HG03139 (cell line): Measurements from ENCODE around the gene NFILZ.
"Not testable (repeated sequence)": the region's sequence is repeated elsewhere in the genome, so short reads cannot be mapped to it uniquely, and the experiment has no call there.

Experiments used
- ATAC-seq: cut with Tn5 transposase; IDR thresholded peaks from one replicate; pipeline ENCODE4 v1.9.1; 2021; ENCODE audit not compliant: unreplicated experiment

NFILZ gene

DNA sequence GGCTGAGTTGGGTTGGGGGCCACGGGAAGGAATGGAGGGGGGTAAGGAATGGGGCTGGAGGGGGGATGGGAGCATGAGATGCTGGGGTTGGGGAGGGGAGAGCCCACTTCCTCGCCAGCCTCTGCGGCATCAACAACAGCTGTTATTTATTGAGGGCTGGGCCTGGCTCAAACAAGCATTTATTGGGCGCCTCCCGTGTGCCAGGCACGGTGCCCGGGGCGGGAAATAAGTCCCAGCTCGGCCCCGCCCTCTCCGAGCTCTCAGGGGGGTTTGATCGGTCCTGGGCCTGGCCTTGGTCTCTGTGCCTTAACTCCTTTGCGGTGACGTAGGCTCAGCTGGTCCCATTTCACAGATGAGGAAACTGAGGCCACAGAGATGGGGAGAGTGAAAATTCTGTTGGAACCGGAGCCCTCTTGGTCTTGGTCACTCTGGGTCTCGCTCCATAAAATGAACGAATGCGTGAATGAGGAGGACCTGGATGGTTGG is 19.0 kb upstream of the NFILZ start:
- ATAC-seq: no peak

- no peak for ATAC-seq
These were observed 18.3 kb upstream of the NFILZ start for GRCh38 chr19:8611877-8612806.

DNA sequence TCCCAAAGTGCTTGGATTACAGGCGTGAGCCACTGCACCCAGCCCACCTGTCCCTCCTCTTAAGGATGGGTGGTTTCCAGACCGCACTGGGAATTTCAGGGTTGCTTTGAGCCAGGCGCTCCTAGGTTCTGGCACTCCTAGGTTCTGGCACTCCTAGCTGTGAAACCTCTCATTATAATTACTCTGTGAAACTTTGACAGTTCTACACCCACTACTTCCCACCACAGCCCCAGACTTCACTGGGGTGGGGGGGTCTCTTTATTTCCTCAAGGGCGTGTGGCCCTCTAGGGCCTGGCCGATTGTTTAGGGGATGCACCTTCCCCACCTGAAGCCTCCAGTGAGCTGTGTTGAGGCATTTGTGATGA is 17.6 kb upstream of the NFILZ start:
- ATAC-seq: no peak

- no peak for ATAC-seq
These were observed 16.0 kb upstream of the NFILZ start for GRCh38 chr19:8614455-8614854.

- ATAC-seq: no peak
These were observed 15.4 kb upstream of the NFILZ start for GRCh38 chr19:8615024-8615423.

DNA sequence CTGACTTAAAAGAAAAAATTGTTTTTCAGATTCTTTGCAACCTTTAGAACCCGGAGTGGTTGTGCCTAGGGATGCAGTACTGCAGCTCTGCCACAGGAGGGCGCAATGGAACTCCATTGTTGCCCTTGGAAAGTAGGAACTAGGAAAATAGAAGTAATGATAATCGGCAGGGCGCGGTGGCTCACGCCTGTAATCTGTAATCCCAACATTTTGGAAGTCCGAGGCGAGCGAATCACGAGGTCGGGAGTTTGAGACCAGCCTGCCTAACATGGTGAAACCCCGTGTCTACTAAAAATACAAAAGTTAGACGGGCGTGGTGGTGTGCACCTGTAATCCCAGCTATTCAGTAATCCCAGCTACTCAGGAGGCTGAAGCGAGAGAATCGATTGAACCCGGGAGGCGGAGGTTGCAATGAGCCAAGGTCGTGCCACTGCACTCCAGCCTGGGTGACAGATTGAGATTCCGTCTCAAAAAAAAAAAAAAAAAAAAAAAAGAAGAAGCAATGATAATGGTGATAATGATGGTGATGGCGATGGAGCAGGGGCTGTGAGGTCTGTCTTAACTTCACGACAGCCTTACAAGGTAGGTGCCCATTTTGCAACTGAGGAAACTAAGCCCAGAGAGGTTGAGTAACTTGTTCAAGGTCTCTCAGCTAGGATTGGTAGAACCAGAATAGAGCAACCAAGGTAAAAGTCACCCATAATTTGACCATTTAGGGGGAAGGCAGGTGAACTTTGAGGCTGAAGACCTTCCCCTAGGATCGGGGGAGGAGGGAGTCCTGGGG is 14.4 kb upstream of the NFILZ start:
- no peak for ATAC-seq

GRCh38 chr19:8616861-8617260 is 13.6 kb upstream of the NFILZ start:
- ATAC-seq: no peak

DNA sequence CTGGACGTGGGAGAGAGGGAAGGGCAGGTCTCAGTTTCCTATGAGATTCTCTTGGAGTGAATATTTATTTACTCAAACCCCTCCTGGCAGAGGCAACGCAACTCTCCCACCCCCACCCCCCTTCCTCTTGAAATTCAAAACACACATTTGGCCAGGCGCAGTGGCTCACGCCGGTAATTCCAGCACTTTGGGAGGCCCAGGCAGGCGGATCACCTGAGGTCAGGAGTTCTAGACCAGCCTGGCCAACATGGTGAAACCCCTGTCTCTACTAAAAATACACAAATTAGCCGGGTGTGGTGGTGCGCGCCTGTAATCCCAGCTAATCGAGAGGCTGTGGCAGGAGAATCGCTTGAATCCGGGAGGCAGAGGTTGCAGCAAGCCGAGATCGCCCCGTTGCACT is 13.1 kb upstream of the NFILZ start:
- ATAC-seq: not testable (repeated sequence)

GRCh38 chr19:8617984-8618383 is 12.4 kb upstream of the NFILZ start:
- ATAC-seq: no peak

GRCh38 chr19:8618751-8619150 is 11.7 kb upstream of the NFILZ start:
- ATAC-seq: no peak

DNA sequence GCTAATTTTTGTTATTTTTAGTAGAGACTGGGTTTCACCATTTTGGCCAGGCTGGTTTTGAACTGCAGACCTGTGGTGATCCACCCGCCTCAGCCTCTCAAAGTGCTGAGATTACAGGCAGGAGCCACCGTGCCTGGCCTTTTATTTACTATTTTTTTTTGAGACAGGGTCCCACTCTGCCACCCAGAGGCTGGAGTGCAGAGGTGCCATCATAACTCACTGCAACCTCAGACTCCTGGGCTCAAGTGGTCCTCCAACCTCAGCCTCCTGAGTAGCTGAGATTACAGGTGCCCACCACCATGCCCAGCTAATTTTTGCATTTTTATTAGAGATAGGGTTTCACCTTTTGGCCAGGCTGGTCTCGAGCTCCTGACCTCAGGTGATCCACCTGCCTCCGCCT is 7.5 kb upstream of the NFILZ start:
- not testable (repeated sequence) for ATAC-seq

DNA sequence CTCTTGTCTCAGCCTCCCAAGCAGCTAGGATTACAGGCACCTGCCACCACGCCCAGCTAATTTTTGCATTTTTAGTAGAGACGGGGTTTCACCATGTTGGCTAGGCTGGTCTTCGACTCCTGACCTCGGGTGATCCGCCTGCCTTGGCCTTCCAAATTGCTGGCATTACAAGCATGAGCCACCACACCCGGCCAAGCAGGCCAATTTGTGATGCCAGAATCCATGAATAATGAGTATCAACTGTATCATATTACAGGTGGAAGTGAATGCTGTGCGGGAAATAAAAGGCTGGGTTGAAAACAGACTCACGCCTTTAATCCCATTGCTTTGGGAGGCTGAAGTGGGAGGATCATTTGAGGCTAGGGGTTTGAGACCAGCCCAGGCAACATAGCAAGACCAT is 3.6 kb upstream of the NFILZ start:
- no peak for ATAC-seq

GRCh38 chr19:8629184-8629583 is 1.2 kb upstream of the NFILZ start:
- ATAC-seq: no peak

- ATAC-seq: no peak
These were observed 477 bp downstream of the NFILZ start for GRCh38 chr19:8630796-8631424.

GRCh38 chr19:8631425-8631819 is 989 bp downstream of the NFILZ start:
- ATAC-seq: no peak

- ATAC-seq: no peak
These were observed 5.0 kb downstream of the NFILZ start for GRCh38 chr19:8635422-8635821.

- not testable (repeated sequence) for ATAC-seq
These were observed 6.6 kb downstream of the NFILZ start for GRCh38 chr19:8637070-8637469.

- no peak for ATAC-seq
These were observed 7.7 kb downstream of the NFILZ start for GRCh38 chr19:8638078-8638619.

- no peak for ATAC-seq
These were observed 9.5 kb downstream of the NFILZ start for GRCh38 chr19:8639821-8640401.

GRCh38 chr19:8640402-8641004 is 10.1 kb downstream of the NFILZ start:
- no peak for ATAC-seq
